Measurements from ENCODE around the gene ASTL.

Gene ASTL

DNA sequence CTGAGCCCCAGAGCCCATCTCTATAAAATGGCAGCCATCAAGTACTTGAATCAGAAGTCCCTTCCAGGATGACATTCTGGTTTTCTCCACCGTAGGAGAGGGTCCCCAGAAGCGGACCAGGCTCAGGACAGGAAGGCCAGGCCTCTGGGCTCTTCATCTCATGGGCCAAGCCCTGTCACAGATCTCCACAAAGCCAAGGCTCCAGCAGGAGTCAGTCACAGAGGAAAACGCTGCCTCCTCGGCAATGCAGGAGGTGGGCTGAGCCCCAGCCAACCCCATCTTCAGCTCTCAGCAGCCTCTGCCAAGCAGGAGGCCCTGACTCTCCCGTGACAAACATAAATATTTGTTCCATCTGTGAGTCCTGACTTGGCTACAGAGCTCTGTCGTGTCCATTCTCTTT is 64.1 kb downstream of the ASTL start:
- DNase-seq, result no peak

GRCh38 chr2:96073170-96073775 is 65.0 kb downstream of the ASTL start:
- no peak for DNase-seq
